ENCODE results near the gene CHD9. TPM values are rescaled to one million over a fixed set of nuclear protein-coding genes. Genes with fewer than 3 reads are reported as not detected.

CHD9 gene
- total RNA-seq, 1 donor from 2014 or later: 86.0 TPM

DNA sequence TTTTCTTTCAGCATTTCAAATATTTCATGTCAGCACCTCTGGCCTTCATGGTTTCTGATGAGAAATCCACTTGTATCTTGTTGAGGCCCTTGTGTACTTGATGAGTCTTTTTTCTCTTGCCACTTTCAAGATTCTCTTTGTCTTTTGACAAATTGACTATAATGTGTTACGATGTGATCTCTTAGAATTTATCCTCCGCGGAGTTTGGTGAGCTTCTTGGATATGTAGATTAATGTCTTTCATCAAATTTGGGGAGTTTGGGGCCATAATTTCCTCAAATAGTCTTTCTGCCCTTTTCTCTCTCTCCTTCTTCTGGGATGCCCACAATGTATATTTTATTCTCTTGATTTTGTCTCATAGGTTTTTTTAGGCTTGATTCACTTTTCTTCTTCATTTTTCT is 96.0 kb downstream of the CHD9 start:
- Histone ChIP-seq H3K36me3 (peaks cover 5% of the 10 kb centered on the region), H3K4me1 (peaks cover 6% of the 10 kb centered on the region), H4K20me1 (ENCODE audit: low read depth) (peaks cover 3% of the 10 kb centered on the region), H2AFZ (replicated peaks) (no peak overlapping the region), H3K79me2 (ENCODE audit: low read depth) (peaks cover 30% of the 10 kb centered on the region), H3K9me3 (ENCODE audit: low read depth) (peaks cover 10% of the 10 kb centered on the region), H3K27me3 (no peaks in the 10 kb centered on the region), H3K4me3 (no peak overlapping the region), H3F3A (ENCODE audit: low read depth) (no peaks in the 10 kb centered on the region), H3K9ac (no peak overlapping the region), H3K4me2 (no peak overlapping the region), H3K27ac (no peak overlapping the region)
- peaks cover 7% of the 10 kb centered on the region for H3K4me1 Mint-ChIP-seq
- DNase-seq (ENCODE audit: low spot score): no peak
- H3K27ac Mint-ChIP-seq: no peak overlapping the region
- no peak overlapping the region for H3K4me3 Mint-ChIP-seq
- peaks cover 17% of the 10 kb centered on the region for H3K36me3 Mint-ChIP-seq
- H3K27me3 Mint-ChIP-seq (ENCODE audit: insufficient read depth, low read depth): no peaks in the 10 kb centered on the region
- peaks cover 9% of the 10 kb centered on the region for H3K9me3 Mint-ChIP-seq
- TF ChIP-seq EZH2 (IDR thresholded peaks at IDR 0.05) (no peak), EZH2phosphoT487 (IDR thresholded peaks at IDR 0.05) (no peak)
- TF ChIP-seq, protein P1, sequence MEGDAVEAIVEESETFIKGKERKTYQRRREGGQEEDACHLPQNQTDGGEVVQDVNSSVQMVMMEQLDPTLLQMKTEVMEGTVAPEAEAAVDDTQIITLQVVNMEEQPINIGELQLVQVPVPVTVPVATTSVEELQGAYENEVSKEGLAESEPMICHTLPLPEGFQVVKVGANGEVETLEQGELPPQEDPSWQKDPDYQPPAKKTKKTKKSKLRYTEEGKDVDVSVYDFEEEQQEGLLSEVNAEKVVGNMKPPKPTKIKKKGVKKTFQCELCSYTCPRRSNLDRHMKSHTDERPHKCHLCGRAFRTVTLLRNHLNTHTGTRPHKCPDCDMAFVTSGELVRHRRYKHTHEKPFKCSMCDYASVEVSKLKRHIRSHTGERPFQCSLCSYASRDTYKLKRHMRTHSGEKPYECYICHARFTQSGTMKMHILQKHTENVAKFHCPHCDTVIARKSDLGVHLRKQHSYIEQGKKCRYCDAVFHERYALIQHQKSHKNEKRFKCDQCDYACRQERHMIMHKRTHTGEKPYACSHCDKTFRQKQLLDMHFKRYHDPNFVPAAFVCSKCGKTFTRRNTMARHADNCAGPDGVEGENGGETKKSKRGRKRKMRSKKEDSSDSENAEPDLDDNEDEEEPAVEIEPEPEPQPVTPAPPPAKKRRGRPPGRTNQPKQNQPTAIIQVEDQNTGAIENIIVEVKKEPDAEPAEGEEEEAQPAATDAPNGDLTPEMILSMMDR (IDR thresholded peaks at IDR 0.05): no peak

GRCh38 chr16:53152329-53152728 is 97.5 kb downstream of the CHD9 start:
- no peaks in the 10 kb centered on the region for H3K27me3 ChIP-seq
- H3K4me1 Mint-ChIP-seq: peaks cover 7% of the 10 kb centered on the region
- no peak overlapping the region for H2AFZ ChIP-seq (replicated peaks)
- H3K27ac ChIP-seq: no peak overlapping the region
- TF ChIP-seq EZH2phosphoT487 (IDR thresholded peaks at IDR 0.05): no peak
- no peak for TF ChIP-seq EZH2 (IDR thresholded peaks at IDR 0.05)
- TF ChIP-seq, protein P1 (IDR thresholded peaks at IDR 0.05): no peak
- peaks cover 30% of the 10 kb centered on the region for H3K36me3 Mint-ChIP-seq
- peaks cover 9% of the 10 kb centered on the region for H3K9me3 Mint-ChIP-seq
- no peak overlapping the region for H3K4me3 ChIP-seq
- H3K27me3 Mint-ChIP-seq (ENCODE audit: insufficient read depth, low read depth): no peaks in the 10 kb centered on the region
- no peak overlapping the region for H3K27ac Mint-ChIP-seq
- H3K79me2 ChIP-seq (ENCODE audit: low read depth): peaks cover 30% of the 10 kb centered on the region
- peaks cover 3% of the 10 kb centered on the region for H4K20me1 ChIP-seq (ENCODE audit: low read depth)
- no peak overlapping the region for H3K4me2 ChIP-seq
- H3K4me3 Mint-ChIP-seq: no peak overlapping the region
- no peaks in the 10 kb centered on the region for H3F3A ChIP-seq (ENCODE audit: low read depth)
- peaks cover 6% of the 10 kb centered on the region for H3K4me1 ChIP-seq
- peaks cover 10% of the 10 kb centered on the region for H3K9me3 ChIP-seq (ENCODE audit: low read depth)
- H3K36me3 ChIP-seq: peaks cover 5% of the 10 kb centered on the region
- no peak for DNase-seq (ENCODE audit: low spot score)
- no peak overlapping the region for H3K9ac ChIP-seq

GRCh38 chr16:53153130-53153529 is 98.3 kb downstream of the CHD9 start:
- Histone ChIP-seq H3K4me1 (peaks cover 6% of the 10 kb centered on the region), H3K79me2 (ENCODE audit: low read depth) (peaks cover 30% of the 10 kb centered on the region), H3K4me2 (no peak overlapping the region), H3K9ac (no peak overlapping the region), H3K9me3 (ENCODE audit: low read depth) (peaks cover 10% of the 10 kb centered on the region), H3K27ac (no peak overlapping the region), H4K20me1 (ENCODE audit: low read depth) (peaks cover 3% of the 10 kb centered on the region), H3K4me3 (no peak overlapping the region), H2AFZ (replicated peaks) (no peak overlapping the region), H3K27me3 (no peaks in the 10 kb centered on the region), H3K36me3 (peaks cover 5% of the 10 kb centered on the region), H3F3A (ENCODE audit: low read depth) (no peaks in the 10 kb centered on the region)
- Mint-ChIP-seq H3K9me3 (peaks cover 9% of the 10 kb centered on the region), H3K4me3 (no peak overlapping the region), H3K27ac (no peak overlapping the region), H3K27me3 (ENCODE audit: insufficient read depth, low read depth) (no peaks in the 10 kb centered on the region), H3K36me3 (peaks cover 27% of the 10 kb centered on the region), H3K4me1 (peaks cover 7% of the 10 kb centered on the region)
- TF ChIP-seq EZH2phosphoT487 (IDR thresholded peaks at IDR 0.05) (no peak), EZH2 (IDR thresholded peaks at IDR 0.05) (no peak)
- TF ChIP-seq, protein P1 (IDR thresholded peaks at IDR 0.05): no peak
- DNase-seq (ENCODE audit: low spot score): no peak
